Frontal cortex (tissue), 4 donors: Measurements from ENCODE around the gene GRHL3. TPM values are rescaled to one million over a fixed set of nuclear protein-coding genes. Genes with fewer than 3 reads are reported as not detected.

ENCODE experiments used
- DNase-seq, 2 donors: peaks; one replicate each; pipeline ENCODE4 v3.0.0; 2012; ENCODE audit warnings: low spot score in 2 of 2
- FAIRE-seq: peaks from 2 replicates; lab custom pipeline; 2012; peaks lifted over from hg19 to GRCh38; lab: Jason Lieb, UNC
- total RNA-seq: library from RNA; depleted of rRNA; stranded (reverse); fragments of >200 nt; gene quantifications from one replicate; pipeline ENCODE4 v1.2.3, GENCODE V29; 2014
- donor health status: control.
- donor health status: control.
- donor health status: control.

The GRHL3 gene
- total RNA-seq, 1 donor from 2014 or later, result not detected

DNA sequence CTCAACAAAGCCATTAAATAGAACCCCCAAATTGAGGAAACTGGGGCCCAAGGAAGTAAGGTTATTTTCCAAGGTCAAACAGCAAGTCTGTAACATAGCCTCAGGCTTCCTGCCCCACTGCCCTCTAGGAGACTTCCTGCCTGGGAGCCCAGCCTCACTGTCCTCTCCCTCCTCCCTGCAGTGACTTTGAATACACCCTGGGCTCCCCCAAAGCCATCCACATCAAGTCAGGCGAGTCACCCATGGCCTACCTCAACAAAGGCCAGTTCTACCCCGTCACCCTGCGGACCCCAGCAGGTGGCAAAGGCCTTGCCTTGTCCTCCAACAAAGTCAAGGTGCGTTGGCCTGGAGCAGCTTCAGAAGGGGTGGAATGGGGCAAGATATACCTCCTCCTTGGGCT lies 18.3 kb downstream of the GRHL3 start:
- DNase-seq, result no peak

DNA sequence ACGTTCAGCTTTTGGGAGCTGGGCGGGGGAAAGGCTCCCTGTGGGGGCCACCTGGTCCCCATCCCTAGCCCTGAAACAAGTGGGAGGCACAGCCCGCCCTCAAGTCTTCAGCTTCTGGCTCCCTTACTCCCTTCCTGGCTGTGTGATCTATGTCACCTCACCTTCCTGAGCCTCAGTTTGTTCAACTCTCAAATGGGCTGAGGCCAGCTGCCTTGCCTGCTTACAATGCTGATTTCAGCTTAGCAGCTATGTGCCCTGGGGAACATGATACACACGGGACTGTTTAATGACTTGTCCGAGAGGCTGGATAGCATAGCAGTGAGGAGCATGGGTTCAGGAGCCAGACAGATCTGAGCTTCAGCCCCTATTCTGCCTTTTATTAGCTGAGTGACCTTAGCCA lies 19.3 kb downstream of the GRHL3 start:
- FAIRE-seq (no peak), DNase-seq (no peak)

More for the DNA sequence above, 18.3 kb downstream of the GRHL3 start:
- FAIRE-seq, result no peak

DNA sequence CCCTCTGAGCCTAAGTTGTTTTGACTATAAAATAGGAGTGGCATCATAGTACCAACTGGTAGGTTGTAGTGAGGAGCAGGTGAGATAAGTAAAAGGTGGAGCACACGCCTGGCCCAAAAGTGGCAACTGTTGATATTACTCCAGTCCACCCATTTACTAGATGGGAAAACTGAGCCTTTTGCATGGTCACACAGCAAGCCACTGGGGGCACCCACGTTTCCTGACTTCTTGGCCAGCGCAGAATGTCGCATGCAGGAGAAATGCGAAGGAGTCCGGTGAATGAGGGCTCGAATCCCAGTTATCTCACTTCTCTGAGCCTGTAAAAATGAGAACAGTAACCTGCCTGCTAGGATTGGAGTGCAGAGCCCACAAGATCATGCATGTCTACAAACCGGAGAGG lies 20.8 kb downstream of the GRHL3 start:
- no peak for DNase-seq
- FAIRE-seq, result no peak

DNA sequence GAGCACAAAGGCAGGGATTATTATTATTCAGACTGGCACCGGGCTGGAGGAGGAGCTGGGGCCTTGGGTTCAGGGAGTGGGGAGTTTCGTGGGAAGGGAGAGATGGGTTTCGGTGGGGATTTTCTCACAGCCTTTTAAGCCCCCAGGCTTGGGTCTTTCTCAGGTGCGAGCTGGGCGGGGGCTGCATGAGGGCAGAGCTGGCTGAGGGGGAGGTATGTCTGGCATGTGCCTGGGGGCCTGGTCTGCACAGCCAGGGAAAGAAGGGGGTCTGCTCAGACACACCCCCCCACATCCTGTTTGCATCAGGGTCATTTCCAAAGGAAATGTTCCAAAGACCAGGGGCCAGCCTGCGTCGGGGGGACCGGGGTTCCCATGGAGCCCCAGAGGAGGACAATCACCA lies 21.6 kb downstream of the GRHL3 start:
- no peak for FAIRE-seq
- DNase-seq, result no peak

DNA sequence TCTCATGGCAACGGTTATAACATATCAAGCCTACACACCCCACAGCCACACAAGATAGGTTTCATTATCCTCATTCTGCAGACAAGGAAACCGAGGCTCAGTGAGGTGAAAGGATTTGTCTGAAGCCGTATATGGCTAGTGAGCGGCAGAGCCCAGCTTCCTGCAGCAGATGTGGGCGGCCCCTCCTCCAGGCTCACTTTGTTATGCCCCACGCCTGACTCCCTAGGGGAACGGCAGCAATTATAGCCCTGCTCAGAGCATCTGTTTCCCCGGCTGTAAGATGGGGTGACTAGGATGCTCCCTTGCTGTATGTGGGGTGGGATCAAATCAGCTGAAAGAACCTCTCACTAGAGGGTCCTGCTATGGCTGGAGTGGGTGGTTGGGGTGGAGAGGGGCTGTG lies 22.1 kb downstream of the GRHL3 start:
- FAIRE-seq, result no peak
- no peak for DNase-seq

DNA sequence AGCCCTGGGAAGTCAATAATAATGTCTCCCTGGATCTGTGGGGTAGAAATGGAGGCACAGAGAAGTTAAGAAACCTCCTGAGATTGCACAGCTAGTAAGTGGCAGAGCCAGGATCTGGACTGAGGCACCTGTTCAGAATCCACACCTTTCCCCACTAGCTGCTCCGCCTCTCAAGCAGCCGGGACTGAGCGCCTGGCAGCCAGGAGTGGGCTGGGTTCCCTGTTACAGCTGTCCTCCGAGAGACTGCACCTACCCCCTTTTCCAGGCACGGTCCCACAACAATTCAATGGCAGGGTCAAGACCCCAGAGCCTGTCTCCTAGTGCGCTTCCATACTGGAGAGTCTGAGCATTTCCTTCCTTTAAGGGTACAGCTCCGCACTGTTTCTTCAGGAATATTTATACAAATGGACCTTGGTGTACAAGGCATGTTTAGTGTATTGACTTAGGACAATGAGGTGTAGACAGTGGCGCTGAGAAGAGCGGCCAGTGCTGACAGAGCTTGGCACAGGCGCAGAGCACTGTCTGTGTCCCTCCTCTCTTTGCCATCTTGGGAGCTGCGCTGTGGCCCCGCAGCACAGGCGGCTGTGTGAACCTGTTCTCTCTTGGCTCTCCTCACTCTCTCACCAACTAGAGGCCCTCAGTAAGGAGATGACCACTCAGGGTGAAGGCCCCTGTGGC lies 24.4 kb downstream of the GRHL3 start:
- DNase-seq (no peak), FAIRE-seq (no peak)

GRCh38 chr1:24344090-24344742 lies 25.1 kb downstream of the GRHL3 start:
- DNase-seq (no peak), FAIRE-seq (no peak)

- no peak for DNase-seq
Measured at GRCh38 chr1:24345334-24345733, 26.2 kb downstream of the GRHL3 start.

GRCh38 chr1:24347159-24347934 lies 28.2 kb downstream of the GRHL3 start:
- DNase-seq, result no peak
- no peak for FAIRE-seq

More at GRCh38 chr1:24345334-24345733, 26.2 kb downstream of the GRHL3 start:
- no peak for FAIRE-seq

GRCh38 chr1:24348196-24348595 lies 29.0 kb downstream of the GRHL3 start:
- FAIRE-seq, result no peak
- no peak for DNase-seq

- DNase-seq (no peak), FAIRE-seq (no peak)
Measured at GRCh38 chr1:24349891-24350290, 30.7 kb downstream of the GRHL3 start.

DNA sequence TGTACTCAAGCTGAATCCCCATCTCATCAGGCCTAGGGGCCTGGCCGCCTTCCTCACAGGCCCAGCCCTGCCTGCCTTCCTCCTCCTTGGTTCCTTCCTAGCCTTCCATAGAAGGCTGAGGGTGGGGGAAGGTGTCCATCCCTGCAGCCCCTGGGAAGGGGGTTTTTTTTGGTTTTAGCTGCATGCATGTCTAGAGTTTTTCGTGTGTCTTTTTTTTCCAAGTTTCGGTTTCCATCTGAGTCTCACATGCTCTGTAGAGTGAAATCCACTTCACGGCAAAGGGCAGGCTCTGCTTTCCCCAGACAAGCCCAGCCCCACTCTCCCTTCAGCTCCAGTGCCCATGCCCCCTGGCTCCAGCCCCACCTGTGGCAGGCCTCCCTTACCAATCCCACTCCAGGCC lies 32.1 kb downstream of the GRHL3 start:
- DNase-seq, result no peak
- no peak for FAIRE-seq

GRCh38 chr1:24351918-24352627 lies 32.9 kb downstream of the GRHL3 start:
- DNase-seq (no peak), FAIRE-seq (no peak)

- DNase-seq (no peak), FAIRE-seq (no peak)
Measured at GRCh38 chr1:24353292-24353891, 34.2 kb downstream of the GRHL3 start.

GRCh38 chr1:24355466-24355865 lies 36.3 kb downstream of the GRHL3 start:
- DNase-seq (no peak), FAIRE-seq (no peak)

GRCh38 chr1:24357038-24357437 lies 37.9 kb downstream of the GRHL3 start:
- DNase-seq (no peak), FAIRE-seq (no peak)

GRCh38 chr1:24360681-24361080 lies 41.5 kb downstream of the GRHL3 start:
- FAIRE-seq, result no peak

DNA sequence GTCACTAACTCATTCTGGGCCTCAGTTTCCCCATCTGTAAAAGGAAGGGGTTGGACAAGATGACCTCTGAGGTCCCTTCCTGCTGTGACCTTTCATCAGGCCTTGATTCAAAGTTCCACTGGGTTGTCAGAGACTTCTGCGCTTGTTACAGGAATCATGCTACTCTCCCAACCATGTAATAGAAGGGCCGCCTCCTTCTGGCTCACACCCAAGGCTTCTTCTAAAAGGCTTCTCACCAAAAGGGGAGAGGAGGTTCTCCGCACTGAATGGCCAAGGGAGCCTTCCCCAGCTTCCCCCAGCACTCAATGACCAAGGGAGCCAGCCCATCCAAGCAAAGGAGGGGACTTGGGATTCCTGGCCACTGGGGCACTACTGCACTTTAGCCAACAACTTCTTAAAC lies 42.7 kb downstream of the GRHL3 start:
- no peak for DNase-seq
- no peak for FAIRE-seq

More at GRCh38 chr1:24360681-24361080, 41.5 kb downstream of the GRHL3 start:
- no peak for DNase-seq

DNA sequence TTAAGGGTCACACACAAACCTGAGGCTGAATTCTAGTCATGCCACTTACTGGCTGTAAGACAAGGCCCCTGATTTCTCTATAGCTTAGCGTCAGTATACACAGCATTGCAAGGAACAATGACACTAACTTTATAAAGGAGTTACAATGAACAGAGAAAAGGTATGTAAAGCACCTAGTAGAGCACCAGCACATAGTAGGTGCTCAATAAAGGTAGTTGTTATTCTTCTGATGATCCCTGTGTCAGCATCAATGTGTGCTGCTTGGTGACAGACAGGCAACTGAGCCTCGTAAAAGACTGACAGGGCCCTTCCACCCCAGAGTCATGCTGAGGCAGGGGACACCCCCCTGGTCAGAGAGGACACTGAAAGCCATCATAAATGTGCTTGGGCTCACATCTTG lies 43.2 kb downstream of the GRHL3 start:
- FAIRE-seq, result no peak
- no peak for DNase-seq
